NCI-H2171 (cell line): ENCODE results near the gene ASTN2.

Source experiments
- DNase-seq: peaks from one replicate; lab custom pipeline; 2025; lab: John Stamatoyannopoulos, UW

ASTN2 gene

GRCh38 chr9:116504893-116505480 is 909.9 kb downstream of the ASTN2 start:
- DNase-seq, result no peak

DNA sequence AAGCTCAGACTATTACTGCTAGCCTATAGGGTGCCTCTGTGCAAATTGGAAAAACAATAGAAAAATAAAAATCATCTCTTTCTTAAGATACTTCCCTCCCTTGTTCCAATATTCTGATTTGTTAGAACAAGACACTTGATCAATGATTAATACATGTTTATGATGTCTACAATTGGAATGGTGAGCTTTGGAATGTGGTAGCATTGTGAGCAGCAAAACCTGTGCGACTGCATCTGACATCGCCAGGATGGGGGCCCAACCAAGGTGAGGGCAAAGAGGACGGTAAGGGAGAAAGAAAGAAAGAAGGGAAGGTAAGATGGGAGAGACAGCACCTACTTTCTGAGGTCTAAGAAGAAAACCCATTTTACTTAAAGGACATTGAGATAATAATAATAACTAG is 910.8 kb downstream of the ASTN2 start:
- DNase-seq, result no peak

GRCh38 chr9:116502746-116503145 is 912.1 kb downstream of the ASTN2 start:
- DNase-seq, result no peak

- DNase-seq, result no peak
Observed at GRCh38 chr9:116501871-116502270, 913.0 kb downstream of the ASTN2 start.

GRCh38 chr9:116499986-116500871 is 914.6 kb downstream of the ASTN2 start:
- no peak for DNase-seq

- DNase-seq, result no peak
Observed at GRCh38 chr9:116499434-116499833, 915.4 kb downstream of the ASTN2 start.

- DNase-seq, result no peak
Observed at GRCh38 chr9:116497095-116497890, 917.6 kb downstream of the ASTN2 start.

GRCh38 chr9:116496167-116496566 is 918.7 kb downstream of the ASTN2 start:
- DNase-seq, result no peak

DNA sequence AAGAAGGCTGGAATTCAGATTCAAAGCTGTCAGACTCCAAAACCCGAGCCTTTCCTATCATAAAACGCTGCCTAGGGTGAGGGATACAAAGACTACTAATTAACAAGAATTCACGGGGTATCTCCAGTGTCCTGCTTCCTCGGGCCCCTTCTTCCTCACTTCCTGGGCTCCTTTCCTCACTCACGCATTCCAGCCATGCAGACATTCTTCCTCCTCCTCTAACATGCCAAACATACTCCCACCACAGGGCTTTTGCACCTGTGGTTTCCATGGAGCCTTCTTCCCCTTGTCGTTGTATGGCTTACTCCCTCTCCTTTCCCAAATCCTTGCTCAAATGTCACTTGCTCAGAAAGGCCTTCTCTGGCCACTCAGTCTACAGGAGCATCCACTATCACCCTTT is 919.1 kb downstream of the ASTN2 start:
- no peak for DNase-seq

- DNase-seq, result no peak
Observed at GRCh38 chr9:116494815-116495634, 919.8 kb downstream of the ASTN2 start.

DNA sequence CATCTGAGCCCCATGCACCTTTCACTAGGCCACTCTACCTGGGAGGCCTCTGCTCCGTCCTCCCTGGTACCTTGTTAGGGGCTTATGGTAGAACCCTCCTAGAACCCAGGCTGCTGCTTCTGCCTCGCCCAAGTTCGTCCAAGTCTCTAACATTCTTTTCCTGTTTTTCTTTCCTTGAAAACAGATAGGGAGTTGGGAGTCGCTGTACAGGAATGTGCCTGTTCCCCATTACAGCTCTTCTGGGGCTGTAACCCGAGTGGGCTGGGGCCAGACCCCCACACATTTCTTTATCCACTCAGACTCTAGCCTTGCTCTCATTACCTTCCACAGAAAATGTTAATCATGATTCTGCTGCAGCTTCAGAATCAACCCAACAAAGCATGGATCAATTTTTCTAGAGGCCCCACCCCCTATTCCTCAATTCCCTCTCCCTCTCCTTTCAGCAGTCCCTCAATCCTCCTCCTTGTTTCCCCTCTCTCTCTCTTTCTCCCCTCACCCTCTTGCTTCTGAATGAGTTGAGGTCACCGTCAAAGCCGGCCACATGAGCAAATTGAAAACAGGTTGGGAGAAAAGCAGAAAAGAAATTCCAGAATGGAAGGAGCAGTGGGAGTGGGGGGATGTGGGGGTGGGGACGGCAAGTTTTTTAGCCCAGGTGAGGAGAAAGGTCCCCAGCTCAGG is 921.5 kb downstream of the ASTN2 start:
- no peak for DNase-seq

DNA sequence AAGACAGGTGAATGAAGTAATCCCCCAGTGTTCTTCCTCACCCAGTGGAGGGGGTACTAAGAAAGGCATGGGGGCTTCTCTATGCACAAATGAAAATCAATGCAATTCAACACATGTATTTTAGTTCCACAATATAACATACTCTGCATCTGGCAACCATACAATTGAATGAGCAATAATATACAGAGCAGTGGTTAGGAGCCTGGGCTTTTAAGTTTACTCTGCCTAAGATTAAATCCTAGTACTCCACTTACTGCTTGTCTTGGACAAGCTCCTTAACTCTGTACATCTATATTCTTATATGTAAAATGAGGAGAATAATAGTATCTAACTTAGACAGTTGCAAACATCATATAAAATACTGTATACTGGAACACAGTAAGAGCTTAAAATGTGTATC is 923.2 kb downstream of the ASTN2 start:
- no peak for DNase-seq

DNA sequence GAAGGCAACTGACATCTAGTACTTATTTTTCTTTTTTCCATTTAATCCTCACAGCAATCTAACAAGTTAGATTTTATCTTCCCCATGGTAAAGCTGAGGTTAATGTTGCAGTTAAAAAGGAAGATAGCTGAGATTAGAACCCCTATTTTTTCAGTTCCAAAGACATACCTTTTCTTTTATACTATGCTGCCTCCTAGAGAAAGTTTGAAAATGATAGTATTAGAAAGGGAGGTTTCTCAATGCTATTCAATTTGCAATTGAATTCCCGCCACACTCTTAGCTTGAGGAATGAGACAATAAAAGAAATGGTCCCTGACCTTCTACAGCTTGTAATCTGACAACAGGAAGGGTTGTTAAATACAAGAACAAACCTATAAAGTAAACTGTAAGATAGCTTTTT is 923.6 kb downstream of the ASTN2 start:
- no peak for DNase-seq

GRCh38 chr9:116490321-116490720 is 924.5 kb downstream of the ASTN2 start:
- no peak for DNase-seq

- DNase-seq, result no peak
Observed at GRCh38 chr9:116488373-116488772, 926.5 kb downstream of the ASTN2 start.

GRCh38 chr9:116484492-116485061 is 930.3 kb downstream of the ASTN2 start:
- DNase-seq, result no peak

DNA sequence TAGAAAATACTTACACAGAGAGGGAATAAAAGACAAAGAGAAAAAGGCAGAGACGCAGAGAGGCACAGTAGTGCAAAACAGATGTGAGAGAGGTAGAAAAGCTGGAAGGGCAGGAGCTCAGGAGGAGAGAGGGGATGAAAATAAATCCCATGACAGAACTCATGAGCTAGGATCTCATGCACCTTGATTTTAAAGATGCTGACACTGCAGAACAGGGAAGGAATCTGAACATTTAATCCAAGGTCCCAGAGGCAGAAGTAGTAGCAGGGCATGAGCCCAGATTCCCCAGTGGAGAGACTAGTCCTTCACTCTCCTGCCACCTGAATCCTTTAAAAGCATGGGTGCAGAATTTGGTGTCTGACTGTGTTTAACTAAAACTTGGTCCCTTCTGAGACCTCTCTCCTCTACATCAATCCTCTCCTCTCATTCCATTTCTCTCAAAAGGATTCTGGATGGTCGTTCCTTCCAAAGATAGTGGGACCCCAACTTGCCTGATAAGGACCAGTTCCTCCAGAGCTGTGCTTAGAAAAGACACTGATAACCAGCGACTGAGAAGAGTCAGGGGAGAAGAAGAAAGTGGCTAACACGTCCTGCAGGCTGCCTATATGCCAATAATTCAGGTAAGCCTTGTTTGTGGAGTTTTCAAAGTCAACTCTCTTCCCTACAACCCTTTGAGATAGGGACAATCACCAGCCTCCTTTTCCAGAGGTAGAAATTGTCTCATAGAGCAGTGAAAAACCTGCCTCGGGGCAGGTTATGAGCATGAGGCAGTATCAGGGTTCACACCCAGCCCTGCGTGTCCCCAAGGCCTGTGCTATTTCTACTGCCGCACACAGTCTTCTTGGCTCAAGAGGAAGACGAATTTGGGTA is 931.0 kb downstream of the ASTN2 start:
- DNase-seq, result no peak

DNA sequence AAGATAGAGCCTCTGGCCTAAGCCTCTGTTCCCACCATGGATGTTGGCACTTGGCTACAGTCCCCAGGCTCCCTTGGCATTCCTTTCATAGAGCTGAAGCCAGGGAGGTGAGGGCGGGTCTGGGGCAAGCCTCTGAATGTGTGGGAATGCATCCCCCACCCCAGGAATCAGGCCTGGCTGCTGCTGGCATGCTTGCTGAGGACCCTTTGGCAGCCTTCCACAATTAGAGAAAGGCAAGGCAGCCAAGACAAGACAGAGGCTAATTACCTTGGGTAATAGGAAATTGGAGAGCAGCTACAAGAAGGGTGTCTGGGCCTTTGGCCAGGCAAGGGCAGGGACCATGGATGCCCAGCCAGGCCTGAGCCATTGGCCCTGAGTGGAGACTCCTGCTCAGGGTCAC is 932.1 kb downstream of the ASTN2 start:
- DNase-seq, result no peak

GRCh38 chr9:116480700-116481099 is 934.2 kb downstream of the ASTN2 start:
- no peak for DNase-seq

DNA sequence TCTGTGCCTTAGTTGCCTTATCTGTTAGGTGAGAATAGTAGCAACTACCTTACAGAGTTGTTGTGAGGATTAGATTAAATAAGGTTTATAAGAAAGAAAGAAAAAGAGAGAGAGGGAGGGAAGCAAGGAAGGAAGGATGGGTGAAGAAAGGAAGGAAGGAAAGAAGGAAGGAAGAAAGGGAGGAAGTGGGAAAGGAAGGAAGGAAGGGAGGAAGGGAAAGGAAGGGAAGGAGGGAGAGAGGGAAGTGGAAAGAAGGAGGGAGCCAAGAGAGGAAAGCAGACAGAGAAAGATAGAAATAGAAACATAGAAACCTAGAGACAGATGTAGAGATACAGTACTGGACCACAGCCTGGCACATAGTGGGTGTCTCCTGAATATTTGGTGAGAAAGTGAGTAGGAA is 934.9 kb downstream of the ASTN2 start:
- DNase-seq, result no peak
